Bronchial epithelial cell (primary cell): ENCODE measurements around the gene EIF5A. TPM values are rescaled to one million over a fixed set of nuclear protein-coding genes. Genes with fewer than 3 reads are reported as not detected.

Experiments used
- DNase-seq: peaks from one replicate; pipeline ENCODE4 v3.0.0-alpha.2; 2010; ENCODE audit warnings: low read depth
- FAIRE-seq: peaks from 2 replicates; lab custom pipeline; 2011; peaks lifted over from hg19 to GRCh38; lab: Jason Lieb, UNC
- H3K27me3 ChIP-seq: 2 replicates; pipeline ENCODE4 v1.5.1; 2011; ENCODE audit warnings: low read length; ENCODE audit not compliant: control insufficient read depth, insufficient read depth
- H3K36me3 ChIP-seq: 2 replicates; pipeline ENCODE4 v1.5.1; 2011; ENCODE audit warnings: low read length; ENCODE audit not compliant: control insufficient read depth, insufficient read depth
- H3K4me3 ChIP-seq: 2 replicates; pipeline ENCODE4 v1.5.1; 2011; ENCODE audit warnings: mild to moderate bottlenecking, low read depth, low read length, control low read depth
- total RNA-seq: library from RNA; depleted of rRNA; stranded (reverse); fragments of >200 nt; gene quantifications from 2 replicates; pipeline ENCODE4 v1.2.1, GENCODE V29; 2014
- TF ChIP-seq, protein P1 (sequence below): IDR thresholded peaks from 2 replicates; pipeline ENCODE4 v1.5.1; 2011; ENCODE audit warnings: mild to moderate bottlenecking, moderate library complexity, low read length, control low read depth, inconsistent platforms; ENCODE audit not compliant: insufficient read depth, severe bottlenecking

EIF5A gene
- total RNA-seq, 1 donor from 2014 or later = 653 TPM

- H3K4me3 ChIP-seq = no peak overlapping the region
- peaks cover 3% of the 10 kb centered on the region for H3K27me3 ChIP-seq
- FAIRE-seq (no peak), DNase-seq (no peak)
- TF ChIP-seq, protein P1, sequence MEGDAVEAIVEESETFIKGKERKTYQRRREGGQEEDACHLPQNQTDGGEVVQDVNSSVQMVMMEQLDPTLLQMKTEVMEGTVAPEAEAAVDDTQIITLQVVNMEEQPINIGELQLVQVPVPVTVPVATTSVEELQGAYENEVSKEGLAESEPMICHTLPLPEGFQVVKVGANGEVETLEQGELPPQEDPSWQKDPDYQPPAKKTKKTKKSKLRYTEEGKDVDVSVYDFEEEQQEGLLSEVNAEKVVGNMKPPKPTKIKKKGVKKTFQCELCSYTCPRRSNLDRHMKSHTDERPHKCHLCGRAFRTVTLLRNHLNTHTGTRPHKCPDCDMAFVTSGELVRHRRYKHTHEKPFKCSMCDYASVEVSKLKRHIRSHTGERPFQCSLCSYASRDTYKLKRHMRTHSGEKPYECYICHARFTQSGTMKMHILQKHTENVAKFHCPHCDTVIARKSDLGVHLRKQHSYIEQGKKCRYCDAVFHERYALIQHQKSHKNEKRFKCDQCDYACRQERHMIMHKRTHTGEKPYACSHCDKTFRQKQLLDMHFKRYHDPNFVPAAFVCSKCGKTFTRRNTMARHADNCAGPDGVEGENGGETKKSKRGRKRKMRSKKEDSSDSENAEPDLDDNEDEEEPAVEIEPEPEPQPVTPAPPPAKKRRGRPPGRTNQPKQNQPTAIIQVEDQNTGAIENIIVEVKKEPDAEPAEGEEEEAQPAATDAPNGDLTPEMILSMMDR = no peak
- H3K36me3 ChIP-seq = no peaks in the 10 kb centered on the region
These were observed 16.7 kb upstream of the EIF5A start for GRCh38 chr17:7290685-7291084.

- no peaks in the 10 kb centered on the region for H3K36me3 ChIP-seq
- DNase-seq (no peak), FAIRE-seq (no peak)
- peaks cover 3% of the 10 kb centered on the region for H3K27me3 ChIP-seq
- no peak overlapping the region for H3K4me3 ChIP-seq
- TF ChIP-seq, protein P1 = no peak
These were observed 15.2 kb upstream of the EIF5A start for GRCh38 chr17:7292194-7292593.

GRCh38 chr17:7292729-7293128 lies 14.7 kb upstream of the EIF5A start:
- no peaks in the 10 kb centered on the region for H3K36me3 ChIP-seq
- FAIRE-seq (no peak), DNase-seq (no peak)
- H3K27me3 ChIP-seq = peaks cover 3% of the 10 kb centered on the region
- H3K4me3 ChIP-seq = no peak overlapping the region
- TF ChIP-seq, protein P1 = no peak

- no peak overlapping the region for H3K4me3 ChIP-seq
- DNase-seq (no peak), FAIRE-seq (peak; percentile 64)
- no peaks in the 10 kb centered on the region for H3K36me3 ChIP-seq
- peaks cover 3% of the 10 kb centered on the region for H3K27me3 ChIP-seq
- TF ChIP-seq, protein P1 = no peak
These were observed 14.3 kb upstream of the EIF5A start for GRCh38 chr17:7293159-7293558.

DNA sequence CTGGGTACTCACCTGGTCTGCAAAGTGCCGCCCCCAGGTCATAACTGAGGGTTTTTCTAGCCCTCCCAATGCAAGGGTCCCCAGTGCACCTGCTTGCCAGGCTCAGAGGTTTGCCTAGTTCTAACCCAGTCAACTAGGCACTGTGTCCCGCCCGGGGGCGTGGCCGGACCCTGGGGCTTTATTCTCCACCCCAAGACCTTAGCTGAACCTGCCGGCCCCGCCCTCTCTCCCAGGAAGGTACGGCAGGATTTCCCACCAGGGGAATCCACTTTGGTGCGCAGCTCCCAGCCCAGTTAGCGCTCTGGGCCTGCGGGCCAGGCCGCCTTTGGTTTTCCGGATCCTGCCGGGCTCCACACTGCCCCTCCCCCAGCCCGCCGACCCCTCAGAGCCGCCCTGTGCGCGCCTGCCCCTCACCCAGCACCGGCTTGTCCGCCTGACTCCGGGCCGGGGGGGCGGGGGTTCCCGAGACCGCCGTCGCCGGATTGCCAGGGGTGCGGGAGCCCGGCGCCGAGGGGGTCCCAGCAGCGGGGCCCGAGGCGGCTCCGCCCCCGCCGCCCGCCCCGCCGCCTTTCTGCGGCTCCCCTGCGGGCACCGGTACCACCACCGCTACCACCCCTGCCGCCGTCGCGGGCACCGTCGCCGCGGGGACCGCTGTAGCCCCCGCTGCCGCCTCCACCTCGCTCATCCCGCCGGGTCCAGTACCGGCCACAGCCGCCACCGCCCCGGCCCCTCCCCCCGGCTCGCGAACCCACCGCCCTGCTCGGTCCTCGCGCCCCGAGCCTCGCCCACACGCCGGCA lies 13.4 kb upstream of the EIF5A start:
- DNase-seq = no peak
- Histone ChIP-seq H3K4me3 (peak overlapping the region; percentile 34), H3K36me3 (no peaks in the 10 kb centered on the region), H3K27me3 (peaks cover 3% of the 10 kb centered on the region)
- TF ChIP-seq, protein P1 = no peak
- no peak for FAIRE-seq
